ENCODE measurements around the gene FBXW2. TPM values are rescaled to one million over a fixed set of nuclear protein-coding genes. Genes with fewer than 3 reads are reported as not detected.

The FBXW2 gene
- total and polyA plus RNA-seq, 2 donors (not counting 3 experiments of a cell fraction or from before 2014, with no cell fraction given), result 32.5 to 70.2 TPM

GRCh38 chr9:120758544-120758943 lies 34.7 kb downstream of the FBXW2 start:
- no TSS peak for BruUV-seq (replicated peaks)
- H2AFZ ChIP-seq (ENCODE audit: low read depth, low read length), result no peak overlapping the region
- H3K79me2 ChIP-seq (ENCODE audit: control insufficient read depth, insufficient read depth, low read length), result no peaks in the 10 kb centered on the region
- H3K4me3 ChIP-seq (replicated peaks in 1 of 3; ENCODE audit: insufficient read depth in 1 of 3, low read depth in 1 of 3, low read length in 3 of 3), result no peak overlapping the region
- dilution Hi-C loops (cut with MboI; ENCODE audit: extremely low pct_ligation_motif_present, low sequenced_read_pairs) (no loop called here), intact Hi-C loops (cut with micrococcal nuclease) (no loop called here)
- no peak overlapping the region for H3K27ac ChIP-seq (ENCODE audit: insufficient read depth, low read depth, low read length)
- no peak overlapping the region for H3K4me2 ChIP-seq (ENCODE audit: insufficient read depth, low read length)
- no peak for DNase-seq (ENCODE audit: low read depth, low spot score)
- H3K9ac ChIP-seq (replicated peaks; ENCODE audit: extremely low read depth, insufficient read depth, low read length), result no peak overlapping the region
- CTCF ChIA-PET, result interaction anchor here (4.3 to 4.8 kb wide), 2 partner anchors 300 to 313 kb away, joined by 38 to 127 read pairs; no protein-coding TSS in a partner anchor
- H3K36me3 ChIP-seq (ENCODE audit: control insufficient read depth in 2 of 2, extremely low read depth in 1 of 2, insufficient read depth in 2 of 2, low read length in 2 of 2), result peaks cover under 1 to 7% of the 10 kb centered on the region in 2 experiments
- H4K20me1 ChIP-seq (replicated peaks; ENCODE audit: control insufficient read depth, extremely low read depth, insufficient read depth, low read length), result no peaks in the 10 kb centered on the region
- H3K9me3 ChIP-seq (replicated peaks; ENCODE audit: control insufficient read depth, insufficient read depth, low read length), result no peaks in the 10 kb centered on the region
- no peaks in the 10 kb centered on the region for H3K27me3 ChIP-seq (ENCODE audit: control insufficient read depth in 2 of 2, insufficient read depth in 2 of 2, low read length in 2 of 2)
- H3K9me1 ChIP-seq (replicated peaks; ENCODE audit: control insufficient read depth, extremely low read depth, insufficient read depth, low read length), result no peaks in the 10 kb centered on the region
- no peaks in the 10 kb centered on the region for H3K4me1 ChIP-seq (ENCODE audit: control insufficient read depth, extremely low read depth, insufficient read depth, low read length)
- POLR2A ChIA-PET, result no interaction called here
- TF ChIP-seq MAX (IDR thresholded peaks at IDR 0.05; ENCODE audit: insufficient read depth, insufficient read length) (no peak), GATA2 (IDR thresholded peaks at IDR 0.05; ENCODE audit: insufficient read depth, insufficient read length, low read depth, low read length) (no peak), EZH2 (IDR thresholded peaks at IDR 0.05; ENCODE audit: borderline replicate concordance, low read depth, low read length, severe bottlenecking) (no peak), CTCF (IDR thresholded peaks at IDR 0.05; ENCODE audit: extremely low read depth in 1 of 2, insufficient read depth in 1 of 2, low read depth in 1 of 2, low read length in 2 of 2) (no peak), MYC (IDR thresholded peaks at IDR 0.05; ENCODE audit: low read depth, low read length) (no peak), FOS (IDR thresholded peaks at IDR 0.05; ENCODE audit: borderline replicate concordance, insufficient read depth, low read length) (no peak), POLR2A (IDR thresholded peaks at IDR 0.05; ENCODE audit: low read depth, low read length) (no peak), JUN (IDR thresholded peaks at IDR 0.05; ENCODE audit: borderline replicate concordance, insufficient read depth, insufficient read length, low read depth) (no peak), POLR2AphosphoS5 (IDR thresholded peaks at IDR 0.05; ENCODE audit: insufficient read depth, low read depth, low read length) (no peak)
- no peak for FAIRE-seq
